T1000 (cell line): ENCODE measurements around the gene LRMDA.

Experiments used
- DNase-seq: peaks from one replicate; lab custom pipeline; 2025; ENCODE audit warnings: mixed read lengths; lab: John Stamatoyannopoulos, UW

Gene LRMDA

DNA sequence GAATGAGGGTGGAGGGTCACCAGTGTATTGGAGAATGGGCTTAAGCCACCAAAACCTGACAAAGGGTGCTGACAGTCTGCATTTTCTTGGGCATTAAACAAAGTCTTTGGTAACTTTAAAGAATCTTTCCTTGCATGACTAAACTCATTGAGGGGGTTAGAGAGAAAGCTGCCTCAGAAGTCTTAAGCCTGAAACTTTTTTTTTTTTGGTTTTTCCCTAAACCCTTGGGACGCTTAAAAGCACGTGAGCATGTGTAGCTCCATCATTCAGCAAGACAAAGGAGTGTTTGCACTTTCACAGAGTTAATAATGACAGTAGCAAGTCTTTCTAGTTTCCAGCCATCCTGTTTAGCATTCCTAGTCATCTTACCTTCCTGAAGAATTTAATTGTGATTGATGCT is 110.7 kb downstream of the LRMDA start:
- DNase-seq, result no peak

DNA sequence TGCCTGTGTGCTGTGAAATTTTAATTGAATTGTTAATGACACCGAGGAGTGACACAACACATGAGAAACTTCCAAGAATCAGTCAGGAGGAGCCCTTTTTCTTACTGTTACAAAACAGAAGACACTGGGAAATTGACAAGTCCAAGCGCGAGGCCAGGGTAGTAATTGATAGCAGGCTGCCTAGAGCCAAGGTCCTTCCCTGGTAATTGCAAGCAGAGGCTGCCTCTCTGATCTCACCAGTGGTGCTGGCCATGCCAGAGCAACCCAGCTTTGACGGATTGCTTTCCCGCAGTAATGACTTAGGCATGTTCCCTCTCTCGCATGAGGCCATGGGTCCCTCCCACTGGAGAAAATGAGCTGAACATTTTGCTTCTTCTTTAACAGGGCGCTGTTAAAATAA is 111.5 kb downstream of the LRMDA start:
- no peak for DNase-seq

DNA sequence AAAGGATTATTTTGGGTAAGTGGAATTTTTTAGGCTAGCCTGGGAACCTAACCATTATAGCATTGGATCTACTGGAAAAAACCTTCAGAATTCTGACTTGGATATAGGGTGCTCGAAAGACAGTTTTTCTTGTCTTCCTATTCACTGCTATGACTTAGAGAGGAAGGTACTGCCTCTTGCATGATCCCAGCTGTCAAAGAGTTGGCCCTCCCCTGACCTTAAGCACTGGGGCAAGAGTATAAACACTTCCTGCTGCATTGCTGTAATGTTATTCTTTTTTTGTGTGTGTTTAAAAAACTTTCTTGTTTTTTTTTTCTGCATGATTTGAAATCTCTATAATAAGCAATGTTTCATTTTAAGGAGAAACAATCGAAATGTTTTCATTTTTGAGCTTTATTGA is 113.0 kb downstream of the LRMDA start:
- no peak for DNase-seq

DNA sequence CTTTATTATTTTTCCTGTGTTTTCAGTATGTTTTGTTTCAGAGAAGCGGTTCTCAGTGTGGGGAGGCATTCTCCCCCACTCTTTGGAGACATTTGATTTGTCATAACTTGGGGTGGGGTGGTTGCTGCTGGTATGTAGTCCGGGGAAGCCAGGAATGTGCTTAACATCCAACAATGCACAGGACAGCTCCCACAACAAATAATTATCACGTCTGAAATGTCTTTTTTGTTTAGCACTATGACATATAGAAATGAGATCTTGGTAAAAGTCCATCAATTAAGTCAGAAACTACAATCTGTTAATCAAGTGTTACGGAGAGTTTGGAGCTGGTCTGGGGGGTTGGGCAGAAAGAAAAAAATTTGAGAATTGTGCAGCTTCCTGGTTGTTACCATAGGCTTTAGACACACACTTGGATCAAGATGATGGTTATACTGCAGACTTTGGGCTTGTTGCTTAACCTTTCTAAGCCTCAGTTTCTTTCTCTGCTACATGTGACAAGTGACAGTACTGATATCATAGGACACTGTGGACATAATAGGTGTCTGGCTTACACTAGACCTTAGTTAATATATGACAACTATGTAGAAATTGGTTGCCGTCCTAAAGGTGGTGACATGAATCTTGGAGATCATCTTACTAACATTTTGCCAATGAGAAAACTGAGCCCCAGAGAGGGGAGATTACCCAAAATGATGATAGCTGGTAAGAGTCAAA is 113.7 kb downstream of the LRMDA start:
- DNase-seq, result no peak

DNA sequence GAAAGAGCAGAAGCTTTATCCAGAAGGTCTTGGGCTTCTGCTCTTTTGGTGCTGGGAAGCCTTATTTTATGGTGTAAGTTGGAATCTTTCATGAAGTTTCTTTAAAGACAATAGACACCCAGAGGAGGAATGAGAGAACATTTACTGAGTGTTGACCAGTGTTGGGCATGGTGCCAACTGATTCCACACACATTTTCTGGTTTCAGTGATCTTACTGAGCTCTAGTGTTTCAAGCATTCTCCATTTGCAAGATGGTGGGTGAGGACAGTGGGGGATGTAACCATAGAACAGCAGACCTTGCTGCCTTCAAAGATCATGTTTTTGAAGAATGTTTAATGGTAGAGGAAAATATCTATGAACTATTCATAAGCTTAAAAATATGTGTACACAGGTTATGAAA is 114.6 kb downstream of the LRMDA start:
- DNase-seq, result no peak

DNA sequence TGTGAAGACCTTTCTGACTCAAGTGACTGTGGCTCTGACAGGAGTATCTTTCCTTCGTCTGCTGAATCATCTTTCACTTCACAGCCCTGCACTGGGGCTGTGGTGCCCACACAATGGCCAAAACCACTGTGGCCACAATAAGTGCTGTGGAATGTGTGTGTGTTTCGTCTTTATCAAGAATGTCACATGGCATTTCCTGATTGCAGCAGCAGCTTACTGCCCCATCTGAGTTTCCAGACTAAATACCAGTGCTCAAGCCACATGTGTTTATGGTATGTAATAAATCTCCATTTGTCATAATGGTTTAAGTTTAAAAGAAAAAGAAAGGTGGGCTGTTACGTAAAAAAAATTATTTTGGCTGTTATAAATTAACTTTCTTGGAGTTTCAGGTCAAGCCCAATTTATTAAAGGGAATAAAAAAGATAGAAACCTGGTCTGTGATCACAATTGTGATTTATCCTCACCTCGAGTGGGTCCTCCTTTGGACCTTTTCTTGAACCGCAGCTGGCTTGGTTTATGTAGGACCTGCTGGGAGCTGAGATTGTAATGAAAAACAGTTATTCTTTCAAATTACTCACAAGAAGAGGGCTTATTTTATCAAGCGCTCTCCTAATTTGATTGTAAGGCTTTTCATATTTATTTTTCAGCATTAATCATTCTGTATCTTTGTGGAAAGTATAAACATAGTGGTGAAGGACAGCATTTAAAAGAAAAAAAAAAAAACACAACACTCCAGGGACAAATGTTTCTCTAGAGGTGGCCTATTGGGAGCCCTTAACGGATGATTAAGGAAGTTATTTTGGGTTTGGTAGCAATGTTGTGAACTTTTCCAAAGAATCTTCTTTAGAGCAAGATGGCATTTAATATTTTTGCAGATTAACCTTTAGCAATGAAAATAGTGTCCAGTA is 116.2 kb downstream of the LRMDA start:
- peak; percentile 58 for DNase-seq

DNA sequence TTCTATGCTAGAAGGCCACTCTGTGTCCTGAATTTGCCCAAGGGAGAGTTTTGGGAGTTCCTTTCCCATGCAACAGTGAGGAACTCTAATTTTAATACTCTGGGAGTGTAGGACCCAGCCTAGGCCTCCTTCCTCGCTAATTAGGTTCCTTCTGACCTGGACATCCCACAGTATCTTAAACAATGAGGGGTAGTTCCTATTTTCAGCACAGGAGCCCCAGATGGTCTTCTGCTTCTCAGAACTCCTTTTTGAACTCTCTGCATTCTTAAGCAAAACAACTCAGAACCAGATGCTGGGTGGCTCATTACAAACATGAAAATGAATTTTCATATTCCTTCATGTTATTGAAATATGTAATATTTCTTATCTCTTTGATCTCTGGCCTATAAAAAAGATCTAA is 116.9 kb downstream of the LRMDA start:
- no peak for DNase-seq

DNA sequence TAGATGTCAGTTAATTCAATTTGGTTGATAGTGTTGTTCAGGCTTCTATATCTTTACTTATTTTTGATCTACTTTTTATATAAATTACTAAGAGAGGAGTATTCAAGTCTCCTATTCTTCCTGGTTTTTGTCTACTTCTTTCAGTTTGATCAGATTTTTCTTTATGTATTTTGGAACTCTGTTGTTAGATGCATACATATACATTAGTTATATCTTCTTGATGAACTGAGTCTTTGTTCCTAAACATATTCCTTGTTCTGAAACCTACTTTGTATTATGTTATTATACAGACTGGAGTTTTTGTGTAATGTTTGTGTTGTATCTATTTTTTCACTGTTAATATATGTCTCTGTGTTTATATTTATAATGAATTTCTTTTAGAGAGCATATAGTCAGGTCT is 118.8 kb downstream of the LRMDA start:
- DNase-seq, result no peak

DNA sequence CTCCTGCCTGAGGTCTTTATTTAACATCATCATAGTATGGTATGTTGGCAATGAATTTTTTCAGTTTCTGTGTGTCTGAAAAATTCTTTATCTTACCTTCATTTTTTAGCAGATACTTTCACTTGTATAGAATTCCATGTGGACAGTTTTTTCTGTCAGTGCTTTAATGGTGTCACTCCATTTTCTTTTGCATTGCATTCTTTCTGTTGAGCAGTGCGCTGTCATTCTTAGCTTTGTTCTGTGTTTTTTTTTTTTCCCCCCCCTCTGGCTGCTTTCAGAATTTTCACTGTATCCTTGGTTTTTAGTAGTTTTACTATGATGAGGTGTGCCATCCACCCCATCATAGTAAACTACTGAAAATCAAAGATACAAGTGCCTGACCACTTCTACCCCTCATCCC is 120.7 kb downstream of the LRMDA start:
- DNase-seq, result no peak

DNA sequence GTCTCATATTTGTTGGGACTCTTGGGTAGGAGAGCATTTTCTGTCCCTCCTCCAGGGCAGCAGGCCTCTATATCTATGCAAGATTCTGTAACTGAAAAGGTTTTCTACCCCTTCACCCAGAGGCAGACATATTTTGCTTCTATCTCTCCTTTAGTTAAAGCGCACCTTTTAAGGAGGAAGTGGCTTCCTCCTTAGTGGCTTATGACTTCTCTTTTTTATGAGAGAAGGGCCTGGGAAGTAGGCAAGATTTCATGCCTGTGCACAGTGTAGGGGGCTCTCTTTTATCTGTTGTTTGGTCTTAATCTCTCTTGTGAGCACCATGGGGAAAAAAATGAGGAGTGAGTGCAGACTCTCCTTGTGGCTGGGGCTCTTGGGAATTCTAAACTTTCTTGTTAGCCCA is 122.1 kb downstream of the LRMDA start:
- DNase-seq, result no peak

DNA sequence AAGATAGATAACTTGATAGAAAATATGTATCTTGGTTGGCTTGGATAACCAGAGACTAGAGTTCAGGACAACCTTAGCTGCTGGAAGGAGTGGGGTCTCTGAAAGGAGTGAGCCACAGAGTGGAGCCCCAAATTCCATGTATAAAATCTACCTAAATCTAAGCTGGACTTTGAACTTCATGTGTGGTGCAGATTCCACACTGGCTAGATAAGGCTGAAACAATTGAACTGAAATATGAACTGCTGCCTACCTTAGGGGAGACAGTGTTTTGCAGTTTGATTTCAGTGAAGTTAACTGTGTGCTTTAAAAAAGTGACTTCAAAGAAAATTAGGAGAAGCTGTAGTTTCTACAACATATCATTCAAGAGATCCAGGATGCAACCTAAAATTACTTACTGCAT is 123.9 kb downstream of the LRMDA start:
- DNase-seq, result no peak

DNA sequence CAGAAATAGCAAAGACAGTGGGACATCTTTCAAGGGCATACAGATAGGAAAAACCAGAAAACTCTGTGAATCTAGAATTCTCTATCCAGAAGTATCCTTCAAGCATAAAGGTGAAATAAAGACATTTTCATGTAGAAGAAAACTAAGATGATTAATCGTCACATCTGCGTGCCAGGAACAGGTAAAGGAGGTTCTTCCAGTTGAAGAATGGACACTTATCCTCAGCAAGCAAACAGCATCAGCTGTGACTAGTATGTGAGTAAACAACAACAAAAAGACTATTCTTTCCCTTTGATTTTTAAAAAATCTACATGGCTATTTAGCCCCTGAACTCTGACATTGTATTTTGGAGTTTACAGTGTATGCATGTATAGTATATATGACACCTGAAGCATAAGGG is 124.9 kb downstream of the LRMDA start:
- DNase-seq, result no peak

DNA sequence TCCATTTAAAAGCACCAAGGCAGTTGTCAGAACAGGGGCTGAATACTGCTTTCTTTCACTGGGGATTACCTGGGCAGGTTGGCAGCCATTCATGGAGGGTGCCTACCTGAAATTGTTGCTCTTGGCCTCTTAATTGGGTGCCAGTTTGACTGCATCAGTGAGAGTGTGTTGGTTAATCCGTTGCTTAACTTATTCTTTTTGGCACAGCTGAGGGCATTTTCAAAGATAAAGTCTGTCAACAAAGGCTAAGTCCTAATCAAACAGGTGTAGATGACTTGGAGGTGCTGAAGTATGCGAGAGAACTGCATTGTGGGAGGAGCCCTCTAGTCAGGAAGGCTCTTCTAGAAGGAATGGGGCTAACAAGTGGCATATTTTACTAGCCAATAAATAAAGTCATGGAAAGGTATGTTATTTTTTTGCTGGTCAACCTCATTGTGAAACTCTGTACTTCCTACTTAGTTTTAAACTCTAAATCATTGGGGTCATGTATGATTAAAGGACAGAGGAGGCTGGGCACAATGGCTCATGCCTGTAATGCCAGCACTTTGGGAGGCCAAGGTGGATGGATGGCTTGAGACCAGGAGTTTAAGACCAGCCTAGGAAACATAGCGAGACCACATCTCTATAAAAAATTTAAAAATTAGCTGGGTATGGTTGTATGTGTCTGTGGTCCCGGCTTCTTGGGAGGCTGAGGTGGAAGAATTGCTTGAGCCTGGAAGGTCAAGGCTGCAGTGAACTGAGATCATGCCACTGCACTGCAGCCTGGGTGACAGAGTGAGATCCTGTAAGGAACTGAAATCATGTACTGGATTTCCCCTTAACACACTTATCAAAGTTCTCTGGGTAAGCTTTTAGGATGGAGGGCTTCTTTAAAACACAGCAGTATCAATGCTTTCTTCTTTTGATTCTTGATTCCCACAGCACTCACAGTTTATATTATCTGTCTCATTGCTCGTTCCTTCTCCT is 134.1 kb downstream of the LRMDA start:
- DNase-seq, result no peak

DNA sequence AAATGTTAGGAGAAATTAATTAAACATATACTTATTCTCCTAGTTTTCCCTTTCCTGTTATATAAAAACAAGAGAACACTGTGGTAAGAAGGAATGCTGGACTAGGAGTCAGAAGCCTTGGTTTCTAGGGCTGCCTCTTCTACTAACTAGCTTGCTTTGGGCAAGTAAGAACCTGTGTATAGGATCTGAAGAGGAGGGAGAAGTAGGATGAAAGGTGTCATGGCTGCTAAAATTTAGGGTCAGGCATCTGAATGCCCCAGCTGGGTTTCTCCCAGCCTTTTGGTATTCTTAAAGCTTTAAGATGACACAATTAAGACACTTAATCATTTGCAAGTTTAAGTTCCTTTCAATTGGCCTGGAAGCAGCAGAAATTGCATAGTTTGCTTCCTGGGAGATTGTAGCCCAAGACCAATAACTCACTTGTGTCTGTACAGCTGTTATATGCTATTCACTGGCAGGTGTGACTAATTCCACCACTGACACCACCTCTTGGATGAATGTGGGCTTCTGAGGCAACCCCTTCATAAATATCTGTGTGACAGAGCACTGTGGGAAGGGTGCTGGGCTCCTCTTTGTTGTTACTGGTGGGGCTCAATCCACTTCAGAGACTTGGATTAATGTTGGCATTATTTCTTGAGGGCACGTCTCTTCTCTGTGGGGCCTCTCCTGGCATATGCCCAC is 137.2 kb downstream of the LRMDA start:
- no peak for DNase-seq

DNA sequence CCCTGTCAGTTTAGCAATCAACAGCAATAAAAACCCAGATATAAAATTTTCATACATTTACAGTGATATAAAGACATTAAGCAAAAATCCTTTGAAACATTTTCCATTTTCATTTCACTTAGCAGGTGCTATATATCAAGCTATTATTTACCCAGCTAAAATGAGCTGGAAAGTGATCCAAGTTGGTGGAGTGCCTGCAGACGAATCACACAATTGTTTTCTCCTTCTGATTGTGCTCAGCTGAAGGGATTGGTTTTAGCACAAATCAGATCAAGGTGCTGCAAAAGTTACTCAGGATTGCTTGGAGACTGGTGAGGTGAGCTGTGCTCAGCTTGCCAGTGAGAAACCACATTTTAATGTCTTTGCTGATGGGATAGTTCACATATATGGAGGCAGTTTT is 138.1 kb downstream of the LRMDA start:
- no peak for DNase-seq

DNA sequence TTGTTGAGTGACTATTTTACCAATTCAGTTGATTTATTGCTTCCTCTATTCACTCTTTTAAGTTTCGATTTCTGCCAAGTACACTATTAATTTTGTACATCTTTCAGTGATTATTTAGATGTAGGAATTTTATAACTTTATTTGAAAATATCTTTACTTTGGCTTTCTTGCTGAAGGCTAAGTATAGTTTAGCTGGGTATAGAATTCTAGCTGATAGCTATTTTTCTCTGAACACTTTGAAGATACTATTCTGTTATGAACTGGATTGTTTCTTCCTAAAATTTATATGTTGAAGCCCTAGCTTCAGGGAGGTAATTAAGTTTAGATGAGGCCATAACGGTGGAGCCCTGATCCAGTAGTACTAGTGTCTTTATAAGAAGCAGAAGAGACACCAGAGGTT is 141.1 kb downstream of the LRMDA start:
- DNase-seq, result no peak

DNA sequence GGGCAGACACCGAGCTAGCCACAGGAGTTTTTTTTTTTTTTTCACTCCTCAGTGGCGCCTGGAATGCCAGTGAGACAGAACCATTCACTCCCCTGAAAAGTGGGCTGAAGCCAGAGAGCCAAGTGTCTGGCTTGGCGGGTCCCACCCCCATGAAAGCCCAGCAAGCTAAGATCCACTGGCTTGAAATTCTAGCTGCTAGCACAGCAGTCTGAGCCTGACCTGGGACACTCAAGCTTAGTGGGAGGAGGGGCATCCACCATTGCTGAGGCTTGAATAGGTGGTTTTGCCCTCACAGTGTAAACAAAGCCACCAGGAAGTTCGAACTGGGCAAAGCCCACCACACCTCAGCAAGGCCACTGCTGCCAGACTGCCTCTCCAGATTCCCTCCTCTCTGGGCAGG is 144.5 kb downstream of the LRMDA start:
- DNase-seq, result no peak

DNA sequence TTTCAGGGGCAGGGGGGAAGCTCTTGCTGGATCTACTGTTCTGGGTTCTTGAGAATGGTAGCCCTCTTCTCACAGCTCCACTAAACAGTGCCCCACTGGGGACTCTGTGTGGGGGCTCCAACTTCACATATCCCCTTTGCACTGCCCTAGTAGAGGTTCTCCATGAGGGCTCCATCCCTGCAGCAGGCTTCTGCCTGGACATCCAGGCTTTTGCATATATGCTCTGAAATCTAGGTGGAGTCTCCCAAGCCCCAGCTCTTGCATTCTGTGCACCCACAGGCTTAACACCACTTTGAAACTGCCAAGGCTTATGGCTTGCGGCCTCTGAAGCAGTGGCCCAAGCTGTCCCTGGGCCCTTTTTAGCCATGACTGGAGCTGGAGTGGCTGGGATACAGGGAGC is 150.7 kb downstream of the LRMDA start:
- no peak for DNase-seq

DNA sequence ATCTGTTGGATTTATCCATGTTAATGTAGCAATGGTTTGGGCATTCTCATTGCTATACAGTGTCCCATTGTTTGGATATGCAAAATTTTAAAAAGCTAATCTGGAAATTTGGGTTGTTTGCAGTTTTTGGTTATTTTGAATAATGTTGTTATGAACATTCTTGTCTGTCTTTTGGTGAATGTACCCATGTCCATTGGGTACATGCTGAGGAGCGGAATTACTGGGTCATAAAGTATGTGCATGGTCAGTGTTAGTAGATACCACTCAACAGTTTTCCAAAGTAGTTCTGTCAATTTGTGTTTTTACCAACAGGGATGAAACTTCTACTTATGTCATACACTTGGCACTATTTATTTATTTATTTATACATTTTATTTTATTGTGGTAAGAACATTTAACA is 153.9 kb downstream of the LRMDA start:
- DNase-seq, result no peak

DNA sequence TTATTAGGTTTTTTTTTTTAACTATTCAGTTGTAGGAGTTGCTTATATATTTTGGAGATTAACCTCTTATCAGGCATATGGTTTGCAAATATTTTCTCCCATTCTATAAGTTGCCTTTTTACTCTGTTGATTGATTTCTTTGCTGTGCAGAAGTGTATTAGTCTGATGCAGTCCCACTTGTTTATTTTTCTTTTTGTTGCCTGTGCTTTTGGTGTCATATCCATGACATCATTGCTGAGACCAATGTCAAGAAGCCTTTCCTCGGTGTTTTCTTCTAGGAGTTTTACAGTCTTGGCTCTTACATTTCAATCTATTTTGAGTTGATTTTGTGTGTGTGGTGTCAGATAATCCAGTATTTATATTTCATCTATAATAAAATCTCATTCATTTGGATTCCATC is 155.4 kb downstream of the LRMDA start:
- DNase-seq, result no peak

DNA sequence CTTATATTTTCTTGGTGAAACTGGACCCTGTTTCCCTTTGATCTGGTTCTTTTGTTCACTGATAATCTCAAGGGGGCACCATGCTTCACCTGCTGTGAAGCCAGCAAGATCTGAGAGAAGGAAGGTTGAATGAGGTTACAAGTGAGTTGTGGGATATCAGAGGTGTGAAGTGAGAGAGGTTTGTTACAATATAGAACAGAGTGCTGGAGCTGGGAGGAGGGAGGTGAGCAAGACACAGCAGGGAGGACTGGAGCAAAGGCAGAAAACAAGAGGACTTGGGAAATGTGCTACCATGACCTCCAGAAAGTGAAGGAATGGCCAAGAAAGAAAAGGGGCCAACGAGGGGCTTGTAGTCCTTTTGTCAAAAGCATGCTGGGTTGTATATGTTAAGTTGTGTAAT is 156.6 kb downstream of the LRMDA start:
- no peak for DNase-seq
